SK-N-MC (cell line): ENCODE data around the gene VPS35.

Experiments used
- EZH2 ChIP-seq: fragments of 200-600 bp; sonication (generic); IDR thresholded peaks from one replicate; pipeline ENCODE4 v1.6.1; 2017; ENCODE audit warnings: antibody characterized with exemption
- POLR2AphosphoS5 ChIP-seq: IDR thresholded peaks from 2 replicates; pipeline ENCODE4 v1.6.1; 2012; ENCODE audit warnings: mild to moderate bottlenecking, low read depth, low read length, borderline replicate concordance

- TF ChIP-seq POLR2AphosphoS5 (no peak), EZH2 (no peak)
Measured at GRCh38 chr16:46719528-46719927, 30.6 kb upstream of the VPS35 start.
